Fibroblast of villous mesenchyme (primary cell): ENCODE data around the gene PLXNA1. TPM values are rescaled to one million over a fixed set of nuclear protein-coding genes. Genes with fewer than 3 reads are reported as not detected.

Experiments used
- DNase-seq: peaks from one replicate; pipeline ENCODE4 v3.0.0-alpha.2; 2010; ENCODE audit warnings: low read depth
- H3K4me3 ChIP-seq: 2 replicates; pipeline ENCODE4 v1.5.1; 2011; ENCODE audit warnings: low read depth, mild to moderate bottlenecking, low read length
- CTCF ChIP-seq: IDR thresholded peaks from 2 replicates; pipeline ENCODE4 v1.5.1; 2012; ENCODE audit warnings: low read depth, mild to moderate bottlenecking, low read length; ENCODE audit not compliant: insufficient read depth
- total RNA-seq: library from RNA; depleted of rRNA; stranded (reverse); fragments of >200 nt; gene quantifications from 2 replicates; pipeline ENCODE4 v1.2.3, GENCODE V29; 2012

Gene PLXNA1
- total RNA-seq, 1 donor: 63.0 TPM

GRCh38 chr3:126991366-126992200, 8.7 kb downstream of the PLXNA1 start:
- DNase-seq: no peak
- H3K4me3 ChIP-seq: no peak overlapping the region
- TF ChIP-seq CTCF: no peak

DNA sequence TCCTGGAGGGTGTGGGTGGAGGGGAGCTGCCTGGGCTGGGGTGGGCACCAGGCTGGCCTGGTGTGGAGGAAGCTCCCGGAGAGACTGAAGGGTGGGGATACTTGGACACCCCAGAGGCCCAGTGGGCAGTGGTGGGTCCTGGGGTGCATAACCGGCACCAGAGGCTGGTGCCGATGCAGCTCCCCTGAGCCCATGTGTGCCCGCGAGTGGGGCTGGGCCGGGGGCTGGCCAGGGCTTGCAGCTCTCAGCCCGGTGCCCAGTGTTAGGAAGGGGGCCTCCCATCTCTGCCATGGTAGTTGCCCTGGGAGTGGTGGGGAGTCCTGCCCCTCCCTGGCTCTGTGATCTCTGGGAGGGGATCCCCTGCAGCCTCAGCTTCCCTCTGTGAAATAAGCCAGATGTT, 9.3 kb downstream of the PLXNA1 start:
- no peak overlapping the region for H3K4me3 ChIP-seq
- no peak for DNase-seq
- no peak for TF ChIP-seq CTCF

DNA sequence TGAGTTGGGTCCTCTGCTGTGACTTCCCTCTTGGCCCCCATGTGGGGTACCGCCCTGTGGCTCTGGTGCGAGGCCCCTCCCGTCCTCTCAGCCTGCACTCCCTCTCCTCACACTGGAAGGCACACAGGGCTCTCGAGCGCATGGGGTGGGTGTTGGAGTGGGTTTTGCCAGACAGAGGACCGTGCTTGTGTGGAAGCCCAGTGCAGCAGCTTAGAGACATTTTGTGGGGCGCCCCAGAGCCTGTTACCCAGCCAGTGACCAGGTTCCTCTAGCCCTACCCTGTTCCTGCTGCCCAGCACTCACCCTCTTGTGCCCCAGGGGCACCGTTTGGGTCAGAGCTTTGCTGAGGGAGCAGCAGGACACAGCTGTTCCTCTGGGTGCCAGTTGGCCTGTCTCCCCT, 9.9 kb downstream of the PLXNA1 start:
- no peak for DNase-seq
- no peak overlapping the region for H3K4me3 ChIP-seq
- TF ChIP-seq CTCF: no peak

- no peak for TF ChIP-seq CTCF
- no peak for DNase-seq
These were observed 10.5 kb downstream of the PLXNA1 start for GRCh38 chr3:126993436-126993835.

DNA sequence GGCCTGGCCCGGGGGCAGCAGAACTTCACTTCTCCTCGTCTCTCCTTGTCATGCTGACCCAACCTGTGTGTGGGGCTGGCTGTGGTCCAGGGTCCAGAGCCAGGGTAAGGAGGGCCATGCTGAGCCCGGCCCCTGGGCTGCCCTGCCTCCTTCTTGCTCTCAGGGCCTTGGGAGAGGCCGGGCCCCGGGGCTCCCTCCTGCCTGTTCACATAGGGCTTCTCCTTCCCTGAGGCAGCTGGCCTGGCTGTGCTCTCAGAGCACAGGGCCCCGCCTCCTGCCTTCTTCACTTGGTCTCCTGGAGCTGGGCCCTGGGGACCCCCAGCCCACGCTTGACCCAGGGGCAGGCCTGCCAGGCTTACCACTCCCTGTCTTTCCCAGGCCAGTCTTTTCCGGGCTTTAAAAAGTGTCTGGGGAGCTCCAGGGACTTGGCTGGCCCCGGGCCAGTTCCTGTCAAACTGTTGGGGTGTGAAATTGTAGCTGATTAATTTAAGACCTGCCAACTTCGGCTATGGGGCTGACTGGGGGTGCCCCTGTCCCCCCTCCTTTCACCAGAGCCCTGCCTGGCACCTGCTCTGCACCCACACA, 11.8 kb downstream of the PLXNA1 start:
- H3K4me3 ChIP-seq: no peak overlapping the region
- DNase-seq: no peak
- TF ChIP-seq CTCF: no peak

More at GRCh38 chr3:126993436-126993835, 10.5 kb downstream of the PLXNA1 start:
- H3K4me3 ChIP-seq: no peak overlapping the region

GRCh38 chr3:126995254-126995780, 12.4 kb downstream of the PLXNA1 start:
- H3K4me3 ChIP-seq: no peak overlapping the region
- TF ChIP-seq CTCF: no peak
- no peak for DNase-seq
